ENCODE results near the gene P3H4.

The P3H4 gene

GRCh38 chr17:41758601-41759000 is 53.1 kb downstream of the P3H4 start:
- TF ChIP-seq REST (IDR thresholded peaks at IDR 0.05; ENCODE audit: insufficient read depth in 1 of 2, low read depth in 2 of 2, low read length in 2 of 2), result no peak
- TF ChIP-seq TAF1 (IDR thresholded peaks at IDR 0.05; ENCODE audit: borderline replicate concordance, insufficient read depth, low read length), result no peak
- TF ChIP-seq SIN3A (IDR thresholded peaks at IDR 0.05; ENCODE audit: borderline replicate concordance, insufficient read depth, low read length), result no peak
- no peak for TF ChIP-seq FOXP2 (optimal IDR thresholded peaks at IDR 0.05; ENCODE audit: borderline replicate concordance, extremely low read depth, extremely low read length, insufficient read depth)

- no peak for TF ChIP-seq REST (IDR thresholded peaks at IDR 0.05; ENCODE audit: insufficient read depth in 1 of 2, low read depth in 2 of 2, low read length in 2 of 2)
- TF ChIP-seq SIN3A (IDR thresholded peaks at IDR 0.05; ENCODE audit: borderline replicate concordance, insufficient read depth, low read length), result no peak
- no peak for TF ChIP-seq POLR2AphosphoS5 (IDR thresholded peaks at IDR 0.05; ENCODE audit: low read depth, low read length)
- no peak for TF ChIP-seq TAF1 (IDR thresholded peaks at IDR 0.05; ENCODE audit: borderline replicate concordance, insufficient read depth, low read length)
- TF ChIP-seq FOXP2 (optimal IDR thresholded peaks at IDR 0.05; ENCODE audit: borderline replicate concordance, extremely low read depth, extremely low read length, insufficient read depth), result no peak
These were observed 57.7 kb downstream of the P3H4 start for GRCh38 chr17:41754066-41754465.
